H9 (cell line): ENCODE data around the gene SLC30A1. TPM values are rescaled to one million over a fixed set of nuclear protein-coding genes. Genes with fewer than 3 reads are reported as not detected.

Experiments used
- DNase-seq: peaks from one replicate; pipeline ENCODE4 v3.0.0-alpha.2; 2017
- H2AFZ ChIP-seq: one replicate; pipeline ENCODE4 v1.6.1; 2013; ENCODE audit warnings: mild to moderate bottlenecking, low read length, control low read depth, moderate library complexity
- H2AK5ac ChIP-seq: 2 replicates; pipeline ENCODE4 v1.6.1; 2013; ENCODE audit warnings: low read length, control low read depth, mixed read lengths; ENCODE audit not compliant: insufficient read length
- H2BK120ac ChIP-seq: one replicate; pipeline ENCODE4 v1.6.1; 2013; ENCODE audit warnings: low read depth, mild to moderate bottlenecking, low read length, control low read depth, inconsistent platforms; ENCODE audit not compliant: poor library complexity, severe bottlenecking
- H2BK12ac ChIP-seq: 2 replicates; pipeline ENCODE4 v1.6.1; 2013; ENCODE audit warnings: low read length, control low read depth, mixed read lengths, low read depth; ENCODE audit not compliant: insufficient read length
- H2BK15ac ChIP-seq: 2 replicates; pipeline ENCODE4 v1.6.1; 2013; ENCODE audit warnings: low read depth, low read length, control low read depth
- H2BK20ac ChIP-seq: one replicate; pipeline ENCODE4 v1.6.1; 2013; ENCODE audit warnings: low read depth, mild to moderate bottlenecking, low read length, control low read depth, inconsistent platforms; ENCODE audit not compliant: poor library complexity, severe bottlenecking
- H2BK5ac ChIP-seq: 2 replicates; pipeline ENCODE4 v1.6.1; 2013; ENCODE audit warnings: low read length, control low read depth, mixed read lengths; ENCODE audit not compliant: insufficient read length
- H3K14ac ChIP-seq: 2 replicates; pipeline ENCODE4 v1.6.1; 2013; ENCODE audit warnings: low read length, control low read depth; ENCODE audit not compliant: insufficient read depth
- H3K18ac ChIP-seq: 2 replicates; pipeline ENCODE4 v1.6.1; 2013; ENCODE audit warnings: low read depth, mild to moderate bottlenecking, mixed read lengths, low read length, control low read depth; ENCODE audit not compliant: insufficient read length
- H3K23ac ChIP-seq: 2 replicates; pipeline ENCODE4 v1.6.1; 2013; ENCODE audit warnings: low read length, control low read depth, mixed read lengths, low read depth; ENCODE audit not compliant: insufficient read length
- H3K23me2 ChIP-seq: 2 replicates; pipeline ENCODE4 v1.6.1; 2013; ENCODE audit warnings: low read depth, mild to moderate bottlenecking, mixed read lengths, low read length, control low read depth; ENCODE audit not compliant: insufficient read length, poor library complexity, severe bottlenecking
- H3K27ac ChIP-seq: 2 replicates; pipeline ENCODE4 v1.5.1; 2013; ENCODE audit warnings: low read length, control low read depth, mixed read lengths, low read depth; ENCODE audit not compliant: insufficient read length
- H3K27me3 ChIP-seq: 2 replicates; pipeline ENCODE4 v1.6.1; 2013; ENCODE audit warnings: low read length, control low read depth, inconsistent platforms; ENCODE audit not compliant: insufficient read depth
- H3K4ac ChIP-seq: 2 replicates; pipeline ENCODE4 v1.6.1; 2013; ENCODE audit warnings: low read depth, mild to moderate bottlenecking, control low read depth, inconsistent platforms, low read length, moderate library complexity
- H3K4me1 ChIP-seq: 2 replicates; pipeline ENCODE4 v1.6.1; 2013; ENCODE audit warnings: low read length, control low read depth, inconsistent platforms; ENCODE audit not compliant: insufficient read depth
- H3K4me2 ChIP-seq: 2 replicates; pipeline ENCODE4 v1.6.1; 2013; ENCODE audit warnings: low read length, control low read depth, mixed read lengths; ENCODE audit not compliant: insufficient read length, insufficient read depth
- H3K56ac ChIP-seq: 2 replicates; pipeline ENCODE4 v1.6.1; 2013; ENCODE audit warnings: low read depth, mild to moderate bottlenecking, mixed read lengths, low read length, control low read depth; ENCODE audit not compliant: insufficient read length
- H3K79me1 ChIP-seq: 2 replicates; pipeline ENCODE4 v1.6.1; 2013; ENCODE audit warnings: low read depth, mild to moderate bottlenecking, moderate library complexity, low read length, control low read depth, inconsistent platforms; ENCODE audit not compliant: insufficient read depth, poor library complexity, severe bottlenecking
- H3K79me2 ChIP-seq: 2 replicates; pipeline ENCODE4 v1.6.1; 2013; ENCODE audit warnings: low read length, control low read depth, inconsistent platforms; ENCODE audit not compliant: insufficient read depth
- H3K9ac ChIP-seq: 2 replicates; pipeline ENCODE4 v1.6.1; 2013; ENCODE audit warnings: low read length, control low read depth, mixed read lengths; ENCODE audit not compliant: insufficient read length; ENCODE audit errors: extremely low read depth
- H3K9me3 ChIP-seq: one replicate; pipeline ENCODE4 v1.6.1; 2013; ENCODE audit warnings: low read depth, low read length, inconsistent platforms; ENCODE audit not compliant: control insufficient read depth
- H3T11ph ChIP-seq: one replicate; pipeline ENCODE4 v1.6.1; 2013; ENCODE audit warnings: mild to moderate bottlenecking, low read length, control low read depth, inconsistent platforms
- H4K20me1 ChIP-seq: one replicate; pipeline ENCODE4 v1.6.1; 2013; ENCODE audit not compliant: control insufficient read depth, insufficient read length, insufficient read depth
- H4K5ac ChIP-seq: 2 replicates; pipeline ENCODE4 v1.6.1; 2013; ENCODE audit warnings: low read depth, mild to moderate bottlenecking, mixed read lengths, low read length, control low read depth; ENCODE audit not compliant: insufficient read length
- H4K8ac ChIP-seq: replicated peaks from 2 replicates; pipeline ENCODE4 v1.6.1; 2013; ENCODE audit warnings: low read length, control low read depth, mixed read lengths, low read depth; ENCODE audit not compliant: insufficient read length
- H4K91ac ChIP-seq: 2 replicates; pipeline ENCODE4 v1.6.1; 2013; ENCODE audit warnings: low read depth, mild to moderate bottlenecking, moderate library complexity, mixed read lengths, low read length, control low read depth; ENCODE audit not compliant: insufficient read length
- H3K27ac Mint-ChIP-seq, 3 experiments: 2 replicates in 2 of 3; 3 replicates in 1 of 3; pipeline ENCODE4 v1.8.0; 2020 to 2021; ENCODE audit warnings: mixed read lengths in 3 of 3, mild to moderate bottlenecking in 1 of 3, moderate library complexity in 1 of 3
- H3K27me3 Mint-ChIP-seq: 2 replicates; pipeline ENCODE4 v1.8.0; 2021; ENCODE audit warnings: low read depth, mild to moderate bottlenecking, moderate library complexity, mixed read lengths
- H3K36me3 Mint-ChIP-seq, 3 experiments: 2 replicates in 2 of 3; 3 replicates in 1 of 3; pipeline ENCODE4 v1.8.0; 2020 to 2021; ENCODE audit warnings: low read depth in 3 of 3, mixed read lengths in 3 of 3; ENCODE audit not compliant: insufficient read depth in 1 of 3
- H3K4me1 Mint-ChIP-seq, 2 experiments: 2 replicates each; pipeline ENCODE4 v1.8.0; 2020; ENCODE audit warnings: mixed read lengths in 2 of 2
- H3K4me3 Mint-ChIP-seq, 2 experiments: 2 replicates in 1 of 2; 3 replicates in 1 of 2; pipeline ENCODE4 v1.8.0; 2020 to 2021; ENCODE audit warnings: mild to moderate bottlenecking in 2 of 2, mixed read lengths in 2 of 2, moderate library complexity in 1 of 2
- H3K9me3 Mint-ChIP-seq, 2 experiments: 2 replicates in 1 of 2; 3 replicates in 1 of 2; pipeline ENCODE4 v1.8.0; 2020; ENCODE audit warnings: mild to moderate bottlenecking in 2 of 2, mixed read lengths in 2 of 2, moderate library complexity in 1 of 2
- WGBS: extraction: QIAGEN DNeasy Blood & Tissue Kit; methylation state at CpG from one replicate; pipeline ENCODE4 v1.1.7; 2013; ENCODE audit warnings: missing lambda C conversion rate, low lambda C conversion rate, mixed read lengths; ENCODE audit not compliant: insufficient read length; ENCODE audit errors: extremely low coverage; 5-methylcytosine and 5-hydroxymethylcytosine counted together
- total RNA-seq: library from RNA; stranded (reverse); gene quantifications from 2 replicates; pipeline ENCODE4 v1.2.1, GENCODE V29; 2021
- TF ChIP-seq, protein P1 (sequence below): fragments of 200-600 bp; sonication (generic); conservative IDR thresholded peaks from 3 replicates; pipeline ENCODE4 v1.8.0; 2021; ENCODE audit warnings: antibody characterized with exemption, mild to moderate bottlenecking

SLC30A1 gene
- total RNA-seq, 1 experiment from 2014 or later = 17.1 TPM

DNA sequence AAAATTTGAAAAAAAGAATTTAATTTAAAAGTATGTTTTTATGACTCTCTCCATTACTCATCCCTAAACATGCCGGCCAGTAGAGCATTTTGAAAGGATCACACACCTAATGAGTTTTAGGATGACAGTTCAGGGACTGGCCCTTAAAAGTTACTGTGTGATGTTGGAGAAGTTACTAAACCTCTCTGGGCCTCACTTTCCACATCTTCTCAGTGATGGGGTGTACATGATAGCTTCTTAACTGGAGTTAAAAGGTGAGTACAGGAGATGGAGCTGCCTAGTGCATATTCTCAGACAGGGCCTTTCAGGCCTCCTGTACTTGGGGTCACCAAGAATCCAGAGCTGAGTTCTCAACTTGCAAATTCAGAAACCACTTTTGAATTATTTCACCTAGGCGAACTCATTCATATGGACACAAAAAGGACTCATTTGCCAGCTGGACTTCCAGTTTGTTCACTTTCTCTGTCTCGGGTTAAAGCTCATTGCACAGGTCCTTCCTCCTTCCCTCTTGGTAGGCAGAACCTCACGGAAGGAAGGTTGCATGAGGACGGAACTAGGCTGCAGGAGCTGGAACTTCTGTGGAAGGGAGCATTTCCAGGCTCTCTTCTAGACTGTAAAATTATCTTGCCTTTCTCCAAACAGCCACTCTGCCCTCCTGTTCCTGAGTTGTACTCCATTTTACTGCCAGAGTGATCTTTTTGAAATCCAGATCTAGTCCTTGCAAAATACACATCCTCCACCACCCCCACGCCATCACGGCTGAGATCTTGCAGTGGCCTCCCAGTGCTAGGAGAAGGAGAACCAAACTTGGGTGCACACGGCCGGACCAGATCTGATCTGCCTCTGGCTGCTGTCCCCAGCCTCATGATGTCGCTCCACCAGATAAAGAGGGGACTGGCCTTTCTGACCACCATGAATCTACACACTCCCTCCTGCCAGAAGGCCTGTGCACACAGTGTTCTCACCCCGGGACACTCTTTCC, 4.3 kb upstream of the SLC30A1 start:
- Histone ChIP-seq H2BK12ac (no peak overlapping the region), H3K79me1 (no peaks in the 10 kb centered on the region), H3K4me2 (no peak overlapping the region), H3K79me2 (no peaks in the 10 kb centered on the region; the same call in 1 of the 2 replicates), H2BK5ac (no peak overlapping the region), H2AFZ (no peak overlapping the region), H2BK20ac (no peak overlapping the region), H4K8ac (no peak overlapping the region), H3T11ph (no peak overlapping the region), H2BK15ac (no peak overlapping the region), H4K91ac (no peak overlapping the region), H3K9me3 (no peaks in the 10 kb centered on the region), H3K14ac (no peak overlapping the region), H3K56ac (no peak overlapping the region), H3K9ac (no peak overlapping the region), H3K27me3 (no peaks in the 10 kb centered on the region), H3K23ac (no peak overlapping the region), H3K23me2 (peaks cover 5% of the 10 kb centered on the region), H3K27ac (no peak overlapping the region), H2BK120ac (no peak overlapping the region), H4K20me1 (no peaks in the 10 kb centered on the region), H3K18ac (no peak overlapping the region), H3K4me1 (0 out of 2 replicates have a peak, but pooled peaks cover 3% of the 10 kb centered on the region), H2AK5ac (no peak overlapping the region), H3K4ac (no peak overlapping the region), H4K5ac (no peak overlapping the region)
- H3K36me3 Mint-ChIP-seq = no peaks in the 10 kb centered on the region; a peak in 3 of 7 replicates
- DNase-seq = no peak
- H3K9me3 Mint-ChIP-seq = no peaks in the 10 kb centered on the region; a peak in 1 of 5 replicates
- no peak overlapping the region; a peak in 2 of 7 replicates for H3K27ac Mint-ChIP-seq
- H3K4me3 Mint-ChIP-seq = no peak overlapping the region
- WGBS = no CpG with 5 or more reads among the region's 11 CpGs
- TF ChIP-seq, protein P1, sequence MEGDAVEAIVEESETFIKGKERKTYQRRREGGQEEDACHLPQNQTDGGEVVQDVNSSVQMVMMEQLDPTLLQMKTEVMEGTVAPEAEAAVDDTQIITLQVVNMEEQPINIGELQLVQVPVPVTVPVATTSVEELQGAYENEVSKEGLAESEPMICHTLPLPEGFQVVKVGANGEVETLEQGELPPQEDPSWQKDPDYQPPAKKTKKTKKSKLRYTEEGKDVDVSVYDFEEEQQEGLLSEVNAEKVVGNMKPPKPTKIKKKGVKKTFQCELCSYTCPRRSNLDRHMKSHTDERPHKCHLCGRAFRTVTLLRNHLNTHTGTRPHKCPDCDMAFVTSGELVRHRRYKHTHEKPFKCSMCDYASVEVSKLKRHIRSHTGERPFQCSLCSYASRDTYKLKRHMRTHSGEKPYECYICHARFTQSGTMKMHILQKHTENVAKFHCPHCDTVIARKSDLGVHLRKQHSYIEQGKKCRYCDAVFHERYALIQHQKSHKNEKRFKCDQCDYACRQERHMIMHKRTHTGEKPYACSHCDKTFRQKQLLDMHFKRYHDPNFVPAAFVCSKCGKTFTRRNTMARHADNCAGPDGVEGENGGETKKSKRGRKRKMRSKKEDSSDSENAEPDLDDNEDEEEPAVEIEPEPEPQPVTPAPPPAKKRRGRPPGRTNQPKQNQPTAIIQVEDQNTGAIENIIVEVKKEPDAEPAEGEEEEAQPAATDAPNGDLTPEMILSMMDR = no peak
- no peaks in the 10 kb centered on the region; the same call in none of the 2 replicates for H3K27me3 Mint-ChIP-seq
- H3K4me1 Mint-ChIP-seq = peaks cover 24 to 25% of the 10 kb centered on the region in 2 experiments
